Endodermal cell (in vitro differentiated cells): ENCODE results near the gene BTBD2. TPM values are rescaled to one million over a fixed set of nuclear protein-coding genes. Genes with fewer than 3 reads are reported as not detected.
A peak's percentile ranks its signal among the peaks of the same experiment; 100 is the strongest.

Experiments used
- DNase-seq: peaks from one replicate; pipeline ENCODE4 v3.0.0-alpha.2; 2017
- H3K27ac ChIP-seq: 2 replicates; pipeline ENCODE4 v1.5.1; 2013; ENCODE audit warnings: mild to moderate bottlenecking, low read depth, low read length, moderate library complexity
- H3K27me3 ChIP-seq: 2 replicates; pipeline ENCODE4 v1.6.1; 2013; ENCODE audit warnings: mild to moderate bottlenecking, low read length, moderate library complexity; ENCODE audit not compliant: insufficient read depth, control insufficient read depth, poor library complexity, severe bottlenecking
- H3K36me3 ChIP-seq: 2 replicates; pipeline ENCODE4 v1.7.0; 2013; ENCODE audit warnings: mild to moderate bottlenecking, low read length, moderate library complexity; ENCODE audit not compliant: control insufficient read depth, insufficient read depth
- H3K4me1 ChIP-seq: one replicate; pipeline ENCODE4 v1.7.0; 2013; ENCODE audit warnings: low read length; ENCODE audit not compliant: control insufficient read depth, insufficient read depth
- H3K4me3 ChIP-seq: 2 replicates; pipeline ENCODE4 v1.5.1; 2013; ENCODE audit warnings: mild to moderate bottlenecking, low read length, moderate library complexity
- H3K9ac ChIP-seq: 2 replicates; pipeline ENCODE4 v1.6.1; 2013; ENCODE audit warnings: mild to moderate bottlenecking, low read length, moderate library complexity; ENCODE audit not compliant: poor library complexity, severe bottlenecking; ENCODE audit errors: extremely low read depth
- H3K9me3 ChIP-seq: 2 replicates; pipeline ENCODE4 v1.6.1; 2013; ENCODE audit warnings: mild to moderate bottlenecking, low read length, moderate library complexity; ENCODE audit not compliant: control insufficient read depth
- H3K27ac Mint-ChIP-seq: 2 replicates; pipeline ENCODE4 v1.8.0; 2020; ENCODE audit warnings: mixed read lengths
- H3K27me3 Mint-ChIP-seq: 2 replicates; pipeline ENCODE4 v1.8.0; 2021; ENCODE audit warnings: mild to moderate bottlenecking, mixed read lengths; ENCODE audit not compliant: insufficient read depth
- H3K36me3 Mint-ChIP-seq: 2 replicates; pipeline ENCODE4 v1.8.0; 2020; ENCODE audit warnings: low read depth, mixed read lengths
- H3K4me1 Mint-ChIP-seq: 2 replicates; pipeline ENCODE4 v1.8.0; 2020; ENCODE audit warnings: mixed read lengths
- H3K4me3 Mint-ChIP-seq: 2 replicates; pipeline ENCODE4 v1.8.0; 2020; ENCODE audit warnings: mild to moderate bottlenecking, moderate library complexity, mixed read lengths
- H3K9me3 Mint-ChIP-seq: 2 replicates; pipeline ENCODE4 v1.8.0; 2020; ENCODE audit warnings: mild to moderate bottlenecking, mixed read lengths
- WGBS, 2 experiments: methylation state at CpG; one replicate each; pipeline versions ENCODE4 v1.1.5 to v1.1.7; 2013; ENCODE audit warnings: missing lambda C conversion rate in 2 of 2, mixed read lengths in 1 of 2; ENCODE audit not compliant: insufficient coverage in 1 of 2, insufficient read length in 1 of 2; 5-methylcytosine and 5-hydroxymethylcytosine counted together
- total RNA-seq, 2 donors: library from RNA; stranded (reverse); fragmentation: NEBNext Ultra II Directional in 1 of 2; extraction: Animal tissue kit (Norgen Biotek cat#: 25700) in 1 of 2; gene quantifications; 2 replicates in 1 of 2; 3 replicates in 1 of 2; pipeline ENCODE4 v1.2.1, GENCODE V29; 2021
- TF ChIP-seq, protein P1 (sequence below): fragments of 200-600 bp; sonication (generic); conservative IDR thresholded peaks from 2 replicates; pipeline ENCODE4 v1.5.0; 2021; ENCODE audit warnings: antibody characterized with exemption, mild to moderate bottlenecking

BTBD2 gene
- total RNA-seq, 2 donors from 2014 or later: 107 to 112 TPM

GRCh38 chr19:2039959-2040646, 24.6 kb upstream of the BTBD2 start:
- peaks cover 12% of the 10 kb centered on the region for H3K9me3 Mint-ChIP-seq
- no peak overlapping the region for H3K27ac ChIP-seq
- peaks cover 24% of the 10 kb centered on the region for H3K36me3 Mint-ChIP-seq
- no peak overlapping the region for H3K27ac Mint-ChIP-seq
- no peaks in the 10 kb centered on the region for H3K4me1 Mint-ChIP-seq
- H3K9ac ChIP-seq: no peak overlapping the region
- no peak for DNase-seq
- 98% methylated on average over 8 to 20 of the region's 20 CpGs for WGBS, 2 experiments
- peaks cover 4% of the 10 kb centered on the region for H3K4me1 ChIP-seq
- no peaks in the 10 kb centered on the region for H3K27me3 Mint-ChIP-seq
- H3K4me3 Mint-ChIP-seq: no peak overlapping the region
- H3K4me3 ChIP-seq: no peak overlapping the region
- H3K9me3 ChIP-seq: no peaks in the 10 kb centered on the region
- H3K27me3 ChIP-seq: no peaks in the 10 kb centered on the region
- H3K36me3 ChIP-seq: peaks cover 38% of the 10 kb centered on the region
- TF ChIP-seq, protein P1, sequence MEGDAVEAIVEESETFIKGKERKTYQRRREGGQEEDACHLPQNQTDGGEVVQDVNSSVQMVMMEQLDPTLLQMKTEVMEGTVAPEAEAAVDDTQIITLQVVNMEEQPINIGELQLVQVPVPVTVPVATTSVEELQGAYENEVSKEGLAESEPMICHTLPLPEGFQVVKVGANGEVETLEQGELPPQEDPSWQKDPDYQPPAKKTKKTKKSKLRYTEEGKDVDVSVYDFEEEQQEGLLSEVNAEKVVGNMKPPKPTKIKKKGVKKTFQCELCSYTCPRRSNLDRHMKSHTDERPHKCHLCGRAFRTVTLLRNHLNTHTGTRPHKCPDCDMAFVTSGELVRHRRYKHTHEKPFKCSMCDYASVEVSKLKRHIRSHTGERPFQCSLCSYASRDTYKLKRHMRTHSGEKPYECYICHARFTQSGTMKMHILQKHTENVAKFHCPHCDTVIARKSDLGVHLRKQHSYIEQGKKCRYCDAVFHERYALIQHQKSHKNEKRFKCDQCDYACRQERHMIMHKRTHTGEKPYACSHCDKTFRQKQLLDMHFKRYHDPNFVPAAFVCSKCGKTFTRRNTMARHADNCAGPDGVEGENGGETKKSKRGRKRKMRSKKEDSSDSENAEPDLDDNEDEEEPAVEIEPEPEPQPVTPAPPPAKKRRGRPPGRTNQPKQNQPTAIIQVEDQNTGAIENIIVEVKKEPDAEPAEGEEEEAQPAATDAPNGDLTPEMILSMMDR: no peak

GRCh38 chr19:2039089-2039958, 23.8 kb upstream of the BTBD2 start:
- peaks cover 21% of the 10 kb centered on the region for H3K36me3 Mint-ChIP-seq
- Histone ChIP-seq H3K4me3 (no peak overlapping the region), H3K36me3 (peaks cover 38% of the 10 kb centered on the region), H3K27me3 (no peaks in the 10 kb centered on the region), H3K9me3 (no peaks in the 10 kb centered on the region), H3K27ac (no peak overlapping the region), H3K9ac (no peak overlapping the region), H3K4me1 (peaks cover 4% of the 10 kb centered on the region)
- TF ChIP-seq, protein P1: peak; percentile 29
- H3K27ac Mint-ChIP-seq: no peak overlapping the region
- H3K4me1 Mint-ChIP-seq: no peaks in the 10 kb centered on the region
- H3K27me3 Mint-ChIP-seq: no peaks in the 10 kb centered on the region
- H3K4me3 Mint-ChIP-seq: no peak overlapping the region
- DNase-seq: no peak
- H3K9me3 Mint-ChIP-seq: peaks cover 15% of the 10 kb centered on the region
- WGBS, 2 experiments: 95 to 98% methylated on average over 8 to 30 of the region's 30 CpGs

- Mint-ChIP-seq H3K36me3 (peaks cover 19% of the 10 kb centered on the region), H3K27ac (no peak overlapping the region), H3K4me3 (no peak overlapping the region), H3K27me3 (no peaks in the 10 kb centered on the region), H3K9me3 (peaks cover 15% of the 10 kb centered on the region), H3K4me1 (no peaks in the 10 kb centered on the region)
- no peak overlapping the region for H3K4me3 ChIP-seq
- TF ChIP-seq, protein P1: no peak
- peaks cover 38% of the 10 kb centered on the region for H3K36me3 ChIP-seq
- H3K9me3 ChIP-seq: no peaks in the 10 kb centered on the region
- WGBS, 2 experiments: 95 to 97% methylated on average over 19 to 43 of the region's 44 CpGs
- H3K27me3 ChIP-seq: no peaks in the 10 kb centered on the region
- H3K27ac ChIP-seq: no peak overlapping the region
- DNase-seq: peak; percentile 41
- no peak overlapping the region for H3K9ac ChIP-seq
- peaks cover 4% of the 10 kb centered on the region for H3K4me1 ChIP-seq
These were observed 23.0 kb upstream of the BTBD2 start for GRCh38 chr19:2038284-2039088.
